Activated CD8-positive, alpha-beta T cell treated with anti-CD3 and anti-CD28 coated beads for 36 hours (primary cell): ENCODE results near the gene DPP6. TPM values are rescaled to one million over a fixed set of nuclear protein-coding genes. Genes with fewer than 3 reads are reported as not detected.

ENCODE experiments used
- ATAC-seq: fragments of 200-7000 bp; cut with Tn5 transposase; one replicate; pipeline ENCODE4 v1.10.0; 2021; ENCODE audit warnings: mild to moderate bottlenecking, moderate library complexity
- CTCF ChIA-PET: fragments of 350-600 bp; sonication (Branson Sonifier 250); formaldehyde crosslinking; loops from one replicate; lab custom pipeline; 2021; ENCODE audit warnings: antibody characterized with exemption; lab: Charles Lee
- POLR2A ChIA-PET: fragments of 350-600 bp; sonication (Branson Sonifier 250); formaldehyde crosslinking; loops from one replicate; lab custom pipeline; 2021; ENCODE audit warnings: antibody characterized with exemption; lab: Charles Lee
- DNase-seq: peaks from one replicate; pipeline ENCODE4 v3.0.0-alpha.2; 2020
- H3K27ac Mint-ChIP-seq: one replicate; pipeline ENCODE4 v1.8.0; 2021; ENCODE audit warnings: mild to moderate bottlenecking, mixed read lengths
- H3K27me3 Mint-ChIP-seq: one replicate; pipeline ENCODE4 v1.8.0; 2021; ENCODE audit warnings: mixed read lengths
- H3K36me3 Mint-ChIP-seq: one replicate; pipeline ENCODE4 v1.8.0; 2021; ENCODE audit warnings: low read depth, mixed read lengths
- H3K4me1 Mint-ChIP-seq: one replicate; pipeline ENCODE4 v1.8.0; 2021; ENCODE audit warnings: low read depth, mixed read lengths
- H3K4me3 Mint-ChIP-seq: one replicate; pipeline ENCODE4 v1.8.0; 2021; ENCODE audit warnings: mild to moderate bottlenecking, moderate library complexity, mixed read lengths
- H3K9me3 Mint-ChIP-seq: one replicate; pipeline ENCODE4 v1.8.0; 2021; ENCODE audit warnings: mixed read lengths
- intact Hi-C: fragments of 100-400 bp; cut with micrococcal nuclease; formaldehyde crosslinking; loops from one replicate; pipeline ENCODE4 v1.10.0; 2022
- total RNA-seq, 2 experiments: library from RNA; stranded (reverse); gene quantifications; one replicate each; pipeline ENCODE4 v1.2.3, GENCODE V29; 2021
- TF ChIP-seq, protein P1 (sequence below): fragments of 200-600 bp; IDR thresholded peaks from one replicate; pipeline ENCODE4 v1.8.0; 2022; ENCODE audit warnings: antibody characterized with exemption, mild to moderate bottlenecking

Gene DPP6
- total RNA-seq, 2 experiments from 2014 or later: not detected

DNA sequence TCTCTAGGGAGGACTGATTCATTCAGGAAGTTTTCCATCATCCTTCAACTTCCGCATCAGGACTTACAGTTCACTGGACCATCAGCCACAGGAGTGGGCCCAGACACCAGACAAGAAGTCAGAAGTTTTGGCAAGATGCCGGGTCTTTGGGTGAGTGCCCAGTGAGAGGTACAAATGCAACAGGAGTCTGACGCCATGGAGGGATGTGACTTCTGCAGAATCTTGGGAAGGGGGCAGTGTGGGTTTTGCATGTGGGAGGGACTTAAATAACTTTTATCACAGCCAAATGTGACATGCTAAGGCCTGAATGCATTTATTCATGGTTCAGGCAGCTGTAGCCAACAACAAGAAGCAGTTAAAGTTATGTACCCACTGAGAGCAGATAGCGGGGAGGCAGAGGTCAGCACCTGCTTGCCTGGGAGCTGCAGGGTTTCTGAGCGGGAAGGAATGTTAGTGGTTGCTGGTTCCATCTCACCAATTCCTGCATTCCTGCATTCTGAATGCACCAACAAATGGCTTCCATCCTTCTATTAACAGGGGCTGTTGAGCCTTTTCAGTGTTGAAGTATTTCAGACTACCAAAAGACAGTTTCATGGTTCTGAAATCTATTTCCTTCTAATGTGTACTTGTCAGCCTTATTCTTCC is 575.6 kb downstream of the DPP6 start:
- CTCF ChIA-PET: no interaction called here
- Mint-ChIP-seq H3K9me3 (no peaks in the 10 kb centered on the region), H3K4me1 (no peaks in the 10 kb centered on the region), H3K27me3 (no peaks in the 10 kb centered on the region), H3K27ac (no peak overlapping the region), H3K36me3 (no peaks in the 10 kb centered on the region), H3K4me3 (no peak overlapping the region)
- ATAC-seq (no peak), DNase-seq (no peak)
- TF ChIP-seq, protein P1, sequence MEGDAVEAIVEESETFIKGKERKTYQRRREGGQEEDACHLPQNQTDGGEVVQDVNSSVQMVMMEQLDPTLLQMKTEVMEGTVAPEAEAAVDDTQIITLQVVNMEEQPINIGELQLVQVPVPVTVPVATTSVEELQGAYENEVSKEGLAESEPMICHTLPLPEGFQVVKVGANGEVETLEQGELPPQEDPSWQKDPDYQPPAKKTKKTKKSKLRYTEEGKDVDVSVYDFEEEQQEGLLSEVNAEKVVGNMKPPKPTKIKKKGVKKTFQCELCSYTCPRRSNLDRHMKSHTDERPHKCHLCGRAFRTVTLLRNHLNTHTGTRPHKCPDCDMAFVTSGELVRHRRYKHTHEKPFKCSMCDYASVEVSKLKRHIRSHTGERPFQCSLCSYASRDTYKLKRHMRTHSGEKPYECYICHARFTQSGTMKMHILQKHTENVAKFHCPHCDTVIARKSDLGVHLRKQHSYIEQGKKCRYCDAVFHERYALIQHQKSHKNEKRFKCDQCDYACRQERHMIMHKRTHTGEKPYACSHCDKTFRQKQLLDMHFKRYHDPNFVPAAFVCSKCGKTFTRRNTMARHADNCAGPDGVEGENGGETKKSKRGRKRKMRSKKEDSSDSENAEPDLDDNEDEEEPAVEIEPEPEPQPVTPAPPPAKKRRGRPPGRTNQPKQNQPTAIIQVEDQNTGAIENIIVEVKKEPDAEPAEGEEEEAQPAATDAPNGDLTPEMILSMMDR: no peak
- intact Hi-C loops: no loop called here
- POLR2A ChIA-PET: no interaction called here

DNA sequence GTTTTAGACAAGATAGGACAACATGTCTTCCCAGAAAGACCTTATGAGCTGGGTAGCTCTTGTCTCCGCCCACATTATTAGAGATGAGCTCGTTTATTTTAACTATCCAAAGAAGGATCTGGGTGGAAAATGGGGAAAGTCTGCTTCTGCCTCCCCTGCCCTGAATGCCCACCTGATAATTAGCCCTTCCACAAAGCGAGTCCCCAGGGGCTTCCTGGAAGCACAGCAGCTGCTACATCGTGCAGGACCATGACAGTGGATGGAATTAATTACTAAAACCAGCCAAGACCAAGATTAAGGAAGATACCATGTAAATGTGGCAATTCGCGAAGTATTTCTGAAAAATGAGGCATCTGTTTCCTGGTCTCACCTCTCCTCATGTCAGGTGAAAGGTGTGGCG is 576.4 kb downstream of the DPP6 start:
- no peaks in the 10 kb centered on the region for H3K36me3 Mint-ChIP-seq

DNA sequence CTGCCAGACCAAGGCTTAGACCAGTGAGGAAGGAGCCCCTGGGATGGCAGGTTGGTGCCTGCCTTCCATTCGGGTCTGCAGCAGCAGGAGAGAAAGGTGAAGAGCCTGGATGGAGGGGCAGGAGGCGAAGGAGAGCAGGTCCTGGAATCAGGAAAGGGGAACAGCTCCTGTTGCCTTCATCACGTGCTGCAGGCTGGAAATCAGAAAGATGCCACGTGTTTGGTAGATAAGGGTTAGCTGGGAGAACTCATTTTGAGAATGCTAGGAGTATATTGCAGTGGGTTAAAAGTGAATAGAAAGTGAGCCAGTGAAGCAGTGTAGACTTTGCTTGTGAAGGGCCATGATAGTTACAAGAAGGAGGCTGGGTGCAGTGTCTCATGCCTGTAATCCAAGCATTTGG is 579.0 kb downstream of the DPP6 start:
- TF ChIP-seq, protein P1: no peak
- no peak overlapping the region for H3K27ac Mint-ChIP-seq
- no peaks in the 10 kb centered on the region for H3K36me3 Mint-ChIP-seq
- intact Hi-C loops: no loop called here
- H3K4me1 Mint-ChIP-seq: no peaks in the 10 kb centered on the region
- no peak overlapping the region for H3K4me3 Mint-ChIP-seq
- H3K9me3 Mint-ChIP-seq: peaks cover 5% of the 10 kb centered on the region
- no peaks in the 10 kb centered on the region for H3K27me3 Mint-ChIP-seq
- CTCF ChIA-PET: no interaction called here
- DNase-seq (no peak), ATAC-seq (no peak)
- POLR2A ChIA-PET: no interaction called here

More for the DNA sequence above, 576.4 kb downstream of the DPP6 start:
- intact Hi-C loops: no loop called here
- TF ChIP-seq, protein P1: no peak
- DNase-seq (no peak), ATAC-seq (no peak)
- CTCF ChIA-PET: no interaction called here
- Mint-ChIP-seq H3K9me3 (no peaks in the 10 kb centered on the region), H3K4me1 (no peaks in the 10 kb centered on the region), H3K4me3 (no peak overlapping the region), H3K27me3 (no peaks in the 10 kb centered on the region), H3K27ac (no peak overlapping the region)
- POLR2A ChIA-PET: no interaction called here

DNA sequence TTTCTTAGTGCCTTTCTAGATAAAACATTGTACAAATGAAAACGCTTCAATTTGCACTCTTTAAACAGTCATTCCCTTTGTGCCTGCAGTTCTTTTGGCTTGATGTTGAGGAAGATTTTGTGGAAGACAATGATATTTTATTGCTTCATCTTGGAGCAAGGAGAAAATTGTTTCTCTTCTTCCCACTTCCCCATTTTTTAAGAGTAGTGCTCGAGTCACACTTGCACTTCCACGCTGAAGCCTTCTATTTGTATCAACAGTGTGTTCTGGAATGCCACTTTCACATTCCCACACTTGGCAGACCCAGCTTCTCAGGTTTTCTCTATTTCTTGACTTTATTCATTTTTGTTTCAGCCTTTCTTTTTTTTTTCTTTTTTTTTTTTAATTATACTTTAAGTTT is 581.4 kb downstream of the DPP6 start:
- intact Hi-C loops: no loop called here
- ChIA-PET CTCF (no interaction called here), POLR2A (no interaction called here)
- Mint-ChIP-seq H3K36me3 (no peaks in the 10 kb centered on the region), H3K27ac (no peak overlapping the region), H3K4me1 (no peaks in the 10 kb centered on the region), H3K27me3 (no peaks in the 10 kb centered on the region), H3K4me3 (no peak overlapping the region), H3K9me3 (peaks cover 5% of the 10 kb centered on the region)
- DNase-seq: no peak
- TF ChIP-seq, protein P1: no peak
- no peak for ATAC-seq

DNA sequence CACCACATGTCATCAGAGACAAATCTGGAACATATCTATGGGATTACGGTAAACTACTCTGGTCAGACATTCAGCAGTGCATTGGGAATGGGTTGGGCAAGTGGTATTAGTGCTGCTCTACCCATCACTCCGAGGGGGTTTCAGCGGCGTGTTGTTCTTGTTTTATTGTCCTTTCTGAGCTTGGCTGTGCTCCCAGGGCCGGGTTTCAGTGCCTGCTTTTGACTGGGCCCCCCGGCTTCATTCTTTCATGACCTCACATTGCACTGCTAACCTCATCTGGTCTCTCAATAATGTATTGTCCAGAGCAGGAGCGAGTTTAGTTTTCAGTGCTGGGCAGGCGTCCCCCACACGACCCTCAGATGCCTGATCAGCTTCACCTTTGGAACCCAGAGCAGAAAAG is 586.1 kb downstream of the DPP6 start:
- no peak overlapping the region for H3K27ac Mint-ChIP-seq
- H3K4me1 Mint-ChIP-seq: no peaks in the 10 kb centered on the region
- ATAC-seq: no peak
- no peak overlapping the region for H3K4me3 Mint-ChIP-seq
- TF ChIP-seq, protein P1: no peak
- ChIA-PET CTCF (no interaction called here), POLR2A (no interaction called here)
- DNase-seq: no peak
- no peaks in the 10 kb centered on the region for H3K27me3 Mint-ChIP-seq
- H3K9me3 Mint-ChIP-seq: peaks cover 6% of the 10 kb centered on the region
- no peaks in the 10 kb centered on the region for H3K36me3 Mint-ChIP-seq
- intact Hi-C loops: no loop called here
